Measurements from ENCODE around the gene TAF4.

Gene TAF4

GRCh38 chr20:61937963-61938838 is 127.5 kb downstream of the TAF4 start:
- no peaks in the 10 kb centered on the region for H3K27me3 ChIP-seq (ENCODE audit: insufficient read depth, low read length, poor library complexity)
- H3K18ac ChIP-seq (ENCODE audit: low read length), result no peak overlapping the region
- H3K9ac ChIP-seq (ENCODE audit: low read length), result no peak overlapping the region
- H3K79me1 ChIP-seq (ENCODE audit: low read length), result no peaks in the 10 kb centered on the region
- H3K27ac ChIP-seq (ENCODE audit: low read depth, low read length), result no peak overlapping the region
- H3K4ac ChIP-seq (ENCODE audit: low read depth, low read length), result no peak overlapping the region
- no peak overlapping the region for H4K8ac ChIP-seq (ENCODE audit: low read depth, low read length)
- H2BK15ac ChIP-seq (replicated peaks; ENCODE audit: low read depth), result no peak overlapping the region
- H3K36me3 ChIP-seq (ENCODE audit: control insufficient read depth, insufficient read depth, low read length), result no peaks in the 10 kb centered on the region
- DNase-seq, result no peak
- no peak overlapping the region for H4K5ac ChIP-seq (ENCODE audit: low read length)
- no peak overlapping the region for H2BK5ac ChIP-seq (ENCODE audit: low read length)
- no peak overlapping the region for H2AK5ac ChIP-seq (ENCODE audit: low read length)
- WGBS (ENCODE audit: extremely low coverage, insufficient coverage, low lambda C conversion rate), result no CpG with 5 or more reads among the region's 31 CpGs
- H2BK120ac ChIP-seq (ENCODE audit: low read depth, low read length), result no peak overlapping the region
- H3K23ac ChIP-seq (ENCODE audit: low read length), result no peak overlapping the region
- H3K79me2 ChIP-seq (ENCODE audit: control insufficient read depth, insufficient read depth, low read length), result no peaks in the 10 kb centered on the region
- no peak overlapping the region for H3K4me2 ChIP-seq (ENCODE audit: low read length)
- H3K4me1 ChIP-seq (ENCODE audit: control insufficient read depth, low read depth, low read length), result no peaks in the 10 kb centered on the region
- H3K56ac ChIP-seq (ENCODE audit: low read length), result no peak overlapping the region
- H3K4me3 ChIP-seq (ENCODE audit: low read length), result no peak overlapping the region

GRCh38 chr20:61937146-61937962 is 128.3 kb downstream of the TAF4 start:
- H2BK15ac ChIP-seq (replicated peaks; ENCODE audit: low read depth), result no peak overlapping the region
- no peaks in the 10 kb centered on the region for H3K79me1 ChIP-seq (ENCODE audit: low read length)
- no peak overlapping the region for H3K18ac ChIP-seq (ENCODE audit: low read length)
- H3K36me3 ChIP-seq (ENCODE audit: control insufficient read depth, insufficient read depth, low read length), result no peaks in the 10 kb centered on the region
- H2BK5ac ChIP-seq (ENCODE audit: low read length), result no peak overlapping the region
- H3K4me1 ChIP-seq (ENCODE audit: control insufficient read depth, low read depth, low read length), result no peaks in the 10 kb centered on the region
- H3K56ac ChIP-seq (ENCODE audit: low read length), result no peak overlapping the region
- WGBS (ENCODE audit: extremely low coverage, insufficient coverage, low lambda C conversion rate), result no CpG with 5 or more reads among the region's 10 CpGs
- H3K4me3 ChIP-seq (ENCODE audit: low read length), result no peak overlapping the region
- no peak overlapping the region for H3K23ac ChIP-seq (ENCODE audit: low read length)
- no peak overlapping the region for H4K8ac ChIP-seq (ENCODE audit: low read depth, low read length)
- no peak overlapping the region for H3K27ac ChIP-seq (ENCODE audit: low read depth, low read length)
- no peak overlapping the region for H2BK120ac ChIP-seq (ENCODE audit: low read depth, low read length)
- H3K27me3 ChIP-seq (ENCODE audit: insufficient read depth, low read length, poor library complexity), result no peaks in the 10 kb centered on the region
- H3K4ac ChIP-seq (ENCODE audit: low read depth, low read length), result no peak overlapping the region
- no peak overlapping the region for H2AK5ac ChIP-seq (ENCODE audit: low read length)
- H3K79me2 ChIP-seq (ENCODE audit: control insufficient read depth, insufficient read depth, low read length), result no peaks in the 10 kb centered on the region
- no peak overlapping the region for H4K5ac ChIP-seq (ENCODE audit: low read length)
- H3K9ac ChIP-seq (ENCODE audit: low read length), result no peak overlapping the region
- no peak overlapping the region for H3K4me2 ChIP-seq (ENCODE audit: low read length)
- no peak for DNase-seq

GRCh38 chr20:61936701-61937131 is 129.0 kb downstream of the TAF4 start:
- H2BK5ac ChIP-seq (ENCODE audit: low read length), result no peak overlapping the region
- H3K9ac ChIP-seq (ENCODE audit: low read length), result no peak overlapping the region
- no peak overlapping the region for H3K23ac ChIP-seq (ENCODE audit: low read length)
- no peaks in the 10 kb centered on the region for H3K79me2 ChIP-seq (ENCODE audit: control insufficient read depth, insufficient read depth, low read length)
- H3K56ac ChIP-seq (ENCODE audit: low read length), result no peak overlapping the region
- no peak overlapping the region for H3K27ac ChIP-seq (ENCODE audit: low read depth, low read length)
- H3K27me3 ChIP-seq (ENCODE audit: insufficient read depth, low read length, poor library complexity), result no peaks in the 10 kb centered on the region
- H3K4me2 ChIP-seq (ENCODE audit: low read length), result no peak overlapping the region
- H3K4ac ChIP-seq (ENCODE audit: low read depth, low read length), result no peak overlapping the region
- no peak overlapping the region for H2BK120ac ChIP-seq (ENCODE audit: low read depth, low read length)
- H2BK15ac ChIP-seq (replicated peaks; ENCODE audit: low read depth), result no peak overlapping the region
- H3K36me3 ChIP-seq (ENCODE audit: control insufficient read depth, insufficient read depth, low read length), result no peaks in the 10 kb centered on the region
- no peaks in the 10 kb centered on the region for H3K4me1 ChIP-seq (ENCODE audit: control insufficient read depth, low read depth, low read length)
- no peak overlapping the region for H2AK5ac ChIP-seq (ENCODE audit: low read length)
- H3K18ac ChIP-seq (ENCODE audit: low read length), result no peak overlapping the region
- no peak overlapping the region for H3K4me3 ChIP-seq (ENCODE audit: low read length)
- no peak overlapping the region for H4K5ac ChIP-seq (ENCODE audit: low read length)
- DNase-seq, result no peak
- no CpG with 5 or more reads among the region's 29 CpGs for WGBS (ENCODE audit: extremely low coverage, insufficient coverage, low lambda C conversion rate)
- no peaks in the 10 kb centered on the region for H3K79me1 ChIP-seq (ENCODE audit: low read length)
- H4K8ac ChIP-seq (ENCODE audit: low read depth, low read length), result no peak overlapping the region

DNA sequence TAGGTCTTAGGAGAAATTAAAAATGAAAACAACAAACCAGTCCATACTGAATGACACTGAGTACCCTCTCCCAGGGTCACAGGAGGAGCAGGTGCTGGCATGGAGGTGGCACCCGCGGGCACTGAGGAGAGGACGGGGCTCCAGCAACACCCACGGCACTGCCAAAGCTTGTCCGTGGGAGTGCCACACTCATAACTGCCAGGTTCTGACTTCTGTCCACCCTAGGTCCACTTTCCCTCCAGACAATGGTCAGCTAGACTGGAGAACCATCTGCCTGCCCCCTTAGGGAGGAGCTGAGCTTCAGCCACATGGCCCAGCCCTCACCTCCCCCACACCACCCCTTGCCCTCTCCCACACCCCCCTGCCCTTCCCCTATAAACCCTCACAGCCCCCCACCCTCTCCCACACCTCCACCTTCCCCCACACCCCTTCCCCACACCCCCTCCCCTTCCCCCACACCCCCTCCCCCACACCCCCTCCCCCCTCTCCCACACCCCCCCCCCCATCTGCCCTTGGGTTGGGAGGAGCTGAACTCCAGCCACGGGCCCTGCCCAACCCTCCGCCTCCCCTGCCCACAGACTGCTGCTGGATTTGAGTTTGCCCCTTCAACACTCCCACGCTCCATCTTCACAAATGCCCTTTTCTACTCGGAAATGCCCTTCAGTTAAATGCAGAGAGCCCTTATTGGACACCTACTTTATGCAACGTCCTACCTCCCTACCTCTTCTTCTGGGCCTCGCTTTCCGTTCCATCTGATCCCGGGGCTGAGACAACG is 129.6 kb downstream of the TAF4 start:
- Histone ChIP-seq H2BK5ac (ENCODE audit: low read length) (no peak overlapping the region), H2AK5ac (ENCODE audit: low read length) (no peak overlapping the region), H3K4me1 (ENCODE audit: control insufficient read depth, low read depth, low read length) (no peaks in the 10 kb centered on the region), H2BK15ac (replicated peaks; ENCODE audit: low read depth) (no peak overlapping the region), H3K4ac (ENCODE audit: low read depth, low read length) (no peak overlapping the region), H3K79me1 (ENCODE audit: low read length) (no peaks in the 10 kb centered on the region), H3K18ac (ENCODE audit: low read length) (no peak overlapping the region), H2BK120ac (ENCODE audit: low read depth, low read length) (no peak overlapping the region), H3K23ac (ENCODE audit: low read length) (no peak overlapping the region), H3K56ac (ENCODE audit: low read length) (no peak overlapping the region), H3K27me3 (ENCODE audit: insufficient read depth, low read length, poor library complexity) (no peaks in the 10 kb centered on the region), H3K4me2 (ENCODE audit: low read length) (no peak overlapping the region), H3K79me2 (ENCODE audit: control insufficient read depth, insufficient read depth, low read length) (no peaks in the 10 kb centered on the region), H3K9ac (ENCODE audit: low read length) (no peak overlapping the region), H4K8ac (ENCODE audit: low read depth, low read length) (no peak overlapping the region), H3K4me3 (ENCODE audit: low read length) (no peak overlapping the region), H4K5ac (ENCODE audit: low read length) (no peak overlapping the region), H3K36me3 (ENCODE audit: control insufficient read depth, insufficient read depth, low read length) (no peaks in the 10 kb centered on the region), H3K27ac (ENCODE audit: low read depth, low read length) (no peak overlapping the region)
- no CpG with 5 or more reads among the region's 14 CpGs for WGBS (ENCODE audit: extremely low coverage, insufficient coverage, low lambda C conversion rate)
- no peak for DNase-seq

DNA sequence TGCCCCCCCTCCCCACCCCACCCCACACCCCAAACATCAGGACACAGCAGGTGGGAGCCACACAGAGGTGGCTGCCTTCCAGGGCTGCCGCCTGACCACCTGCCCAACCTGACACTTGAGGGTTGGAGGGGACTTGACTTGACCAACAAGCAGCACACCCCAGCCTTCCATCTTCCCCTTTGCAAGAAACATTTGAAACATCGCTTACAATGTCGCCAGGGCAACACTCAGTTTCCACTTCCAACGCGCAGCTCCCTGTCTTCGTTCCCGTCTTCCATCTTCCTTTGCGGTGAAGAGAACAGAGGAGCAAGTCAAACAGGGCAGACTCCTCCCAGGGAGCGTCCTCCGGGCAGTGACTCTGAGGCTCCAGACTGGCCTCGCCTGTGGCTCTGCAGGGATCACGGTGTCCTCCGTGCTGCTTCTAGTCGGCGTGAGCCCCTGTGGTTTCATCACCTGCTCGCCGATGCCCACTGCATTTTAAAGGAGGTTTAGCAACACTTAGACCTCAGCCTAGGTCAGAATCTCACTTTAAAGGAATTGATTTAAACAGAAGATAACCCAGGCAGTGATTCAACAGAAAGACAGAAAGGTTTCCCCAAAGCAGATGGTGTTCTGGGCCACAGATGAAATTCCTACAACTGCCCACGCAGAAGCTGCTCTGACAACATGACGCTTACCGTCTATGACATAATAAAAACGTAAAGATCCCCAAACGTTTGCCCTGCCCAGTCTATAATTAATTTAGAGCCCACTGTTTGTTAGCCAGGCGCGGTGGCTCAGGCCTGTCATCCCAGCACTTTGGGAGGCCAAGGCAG is 130.8 kb downstream of the TAF4 start:
- no peaks in the 10 kb centered on the region for H3K36me3 ChIP-seq (ENCODE audit: control insufficient read depth, insufficient read depth, low read length)
- no peak overlapping the region for H3K56ac ChIP-seq (ENCODE audit: low read length)
- no peaks in the 10 kb centered on the region for H3K79me2 ChIP-seq (ENCODE audit: control insufficient read depth, insufficient read depth, low read length)
- no peak overlapping the region for H2BK5ac ChIP-seq (ENCODE audit: low read length)
- H3K27ac ChIP-seq (ENCODE audit: low read depth, low read length), result no peak overlapping the region
- no CpG with 5 or more reads among the region's 24 CpGs for WGBS (ENCODE audit: extremely low coverage, insufficient coverage, low lambda C conversion rate)
- no peak overlapping the region for H3K4ac ChIP-seq (ENCODE audit: low read depth, low read length)
- no peak overlapping the region for H4K8ac ChIP-seq (ENCODE audit: low read depth, low read length)
- H2BK15ac ChIP-seq (replicated peaks; ENCODE audit: low read depth), result no peak overlapping the region
- no peaks in the 10 kb centered on the region for H3K4me1 ChIP-seq (ENCODE audit: control insufficient read depth, low read depth, low read length)
- DNase-seq, result peak; percentile 39
- no peak overlapping the region for H3K4me3 ChIP-seq (ENCODE audit: low read length)
- no peak overlapping the region for H3K9ac ChIP-seq (ENCODE audit: low read length)
- H2BK120ac ChIP-seq (ENCODE audit: low read depth, low read length), result no peak overlapping the region
- H3K18ac ChIP-seq (ENCODE audit: low read length), result no peak overlapping the region
- no peaks in the 10 kb centered on the region for H3K27me3 ChIP-seq (ENCODE audit: insufficient read depth, low read length, poor library complexity)
- H3K79me1 ChIP-seq (ENCODE audit: low read length), result no peaks in the 10 kb centered on the region
- no peak overlapping the region for H2AK5ac ChIP-seq (ENCODE audit: low read length)
- no peak overlapping the region for H3K23ac ChIP-seq (ENCODE audit: low read length)
- H4K5ac ChIP-seq (ENCODE audit: low read length), result no peak overlapping the region
- H3K4me2 ChIP-seq (ENCODE audit: low read length), result no peak overlapping the region
